Activated T-helper 2 cell treated with anti-CD3 and anti-CD28 coated beads, Interferon-gamma antibody, Interleukin-2, Interleukin-4, amounts not matched to agents 10 μg/mL and 5 μg/mL and 100 μg/mL, durations not matched to agents 14 hours and 24 hours and 36 hours (primary cell): ENCODE data around the gene IRF4. TPM values are rescaled to one million over a fixed set of nuclear protein-coding genes. Genes with fewer than 3 reads are reported as not detected.

ENCODE experiments used
- DNase-seq: peaks from one replicate; pipeline ENCODE4 v3.0.0; 2021; ENCODE audit warnings: low spot score
- H3K27ac Mint-ChIP-seq: one replicate; pipeline ENCODE4 v1.8.0; 2021; ENCODE audit warnings: mixed read lengths
- H3K27me3 Mint-ChIP-seq: one replicate; pipeline ENCODE4 v1.8.0; 2021; ENCODE audit warnings: low read depth, mixed read lengths
- H3K36me3 Mint-ChIP-seq: one replicate; pipeline ENCODE4 v1.8.0; 2021; ENCODE audit warnings: low read depth, mixed read lengths
- H3K4me1 Mint-ChIP-seq: one replicate; pipeline ENCODE4 v1.8.0; 2021; ENCODE audit warnings: low read depth, mixed read lengths
- H3K4me3 Mint-ChIP-seq: one replicate; pipeline ENCODE4 v1.8.0; 2021; ENCODE audit warnings: low read depth, mild to moderate bottlenecking, moderate library complexity, mixed read lengths
- H3K9me3 Mint-ChIP-seq: one replicate; pipeline ENCODE4 v1.8.0; 2021; ENCODE audit warnings: mixed read lengths
- intact Hi-C: fragments of 100-400 bp; cut with micrococcal nuclease; formaldehyde crosslinking; loops from one replicate; pipeline ENCODE4 v1.15.1; 2023
- total RNA-seq: library from RNA; stranded (reverse); gene quantifications from 2 replicates; pipeline ENCODE4 v1.2.3, GENCODE V29; 2022

IRF4 gene
- total RNA-seq, 1 donor from 2014 or later = 1,062 TPM

DNA sequence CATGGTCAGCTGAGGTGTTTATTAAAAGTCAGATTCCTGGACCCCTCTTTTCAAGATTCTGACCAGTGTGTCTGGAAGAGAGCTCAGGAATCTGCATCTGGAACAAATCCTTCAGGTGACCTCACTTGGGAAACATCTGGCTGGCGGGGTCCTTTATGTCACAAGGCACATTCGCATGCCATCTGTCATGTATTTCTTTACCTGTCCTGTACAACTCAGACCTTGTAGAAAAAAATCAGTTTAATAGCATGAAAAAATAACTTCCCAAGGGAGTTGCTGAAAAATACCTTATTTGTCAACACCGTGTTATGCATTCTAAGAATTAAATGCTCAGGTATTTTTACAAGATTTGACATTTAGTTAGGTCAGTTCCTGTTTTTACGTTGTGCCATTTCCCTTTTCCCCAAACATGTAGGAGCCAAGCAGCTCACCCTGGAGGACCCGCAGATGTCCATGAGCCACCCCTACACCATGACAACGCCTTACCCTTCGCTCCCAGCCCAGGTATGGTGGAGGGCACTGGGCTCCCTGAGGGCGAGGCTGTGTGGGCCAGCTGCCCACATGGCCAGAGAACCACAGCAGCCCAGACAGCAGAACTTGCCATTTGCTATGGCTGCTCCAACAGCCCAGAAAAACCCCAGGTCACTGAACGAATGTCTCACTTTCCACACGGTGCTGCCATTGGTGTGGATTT is 4.0 kb downstream of the IRF4 start:
- Mint-ChIP-seq H3K36me3 (peaks cover 88% of the 10 kb centered on the region), H3K4me1 (peaks cover 48% of the 10 kb centered on the region), H3K27ac (peak overlapping the region; percentile 92), H3K4me3 (peak overlapping the region; percentile 93), H3K27me3 (no peaks in the 10 kb centered on the region), H3K9me3 (no peaks in the 10 kb centered on the region)
- DNase-seq = no peak
- intact Hi-C loops = no loop called here

DNA sequence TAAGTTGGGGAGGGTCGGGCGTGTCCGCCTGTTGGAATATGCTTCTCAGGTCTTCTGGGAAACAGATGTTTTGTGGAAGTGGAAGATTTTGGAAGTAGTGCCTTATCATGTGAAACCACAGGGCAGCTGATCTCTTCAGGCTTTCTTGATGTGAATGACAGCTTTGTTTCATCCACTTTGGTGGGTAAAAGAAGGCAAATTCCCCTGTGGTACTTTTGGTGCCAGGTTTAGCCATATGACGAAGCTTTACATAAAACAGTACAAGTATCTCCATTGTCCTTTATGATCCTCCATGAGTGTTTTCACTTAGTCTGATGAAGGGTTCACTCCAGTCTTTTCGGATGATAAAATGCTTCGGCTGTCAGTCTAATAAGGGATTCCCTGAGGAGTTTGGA is 4.6 kb downstream of the IRF4 start:
- H3K4me3 Mint-ChIP-seq = peak overlapping the region; percentile 93
- H3K9me3 Mint-ChIP-seq = no peaks in the 10 kb centered on the region
- DNase-seq = no peak
- peaks cover 91% of the 10 kb centered on the region for H3K36me3 Mint-ChIP-seq
- H3K27ac Mint-ChIP-seq = peak overlapping the region; percentile 92
- peaks cover 51% of the 10 kb centered on the region for H3K4me1 Mint-ChIP-seq
- no peaks in the 10 kb centered on the region for H3K27me3 Mint-ChIP-seq
- intact Hi-C loops = no loop called here

DNA sequence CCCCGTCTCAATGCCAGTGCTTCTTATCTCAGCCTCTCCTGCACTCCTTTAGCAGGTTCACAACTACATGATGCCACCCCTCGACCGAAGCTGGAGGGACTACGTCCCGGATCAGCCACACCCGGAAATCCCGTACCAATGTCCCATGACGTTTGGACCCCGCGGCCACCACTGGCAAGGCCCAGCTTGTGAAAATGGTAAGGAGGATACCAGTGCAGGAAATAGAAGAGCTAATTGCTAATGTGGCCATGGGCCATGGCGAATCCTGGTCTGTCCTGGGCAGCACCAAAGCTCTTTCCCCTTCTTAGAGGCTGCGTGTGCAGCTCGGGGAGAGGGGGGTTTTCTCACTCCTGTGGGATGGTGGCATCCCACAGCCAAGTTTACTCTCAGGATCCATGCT is 5.5 kb downstream of the IRF4 start:
- Mint-ChIP-seq H3K4me1 (peaks cover 60% of the 10 kb centered on the region), H3K9me3 (no peaks in the 10 kb centered on the region), H3K27me3 (no peaks in the 10 kb centered on the region), H3K4me3 (peak overlapping the region; percentile 79), H3K36me3 (peaks cover 93% of the 10 kb centered on the region), H3K27ac (peak overlapping the region; percentile 75)
- intact Hi-C loops = no loop called here
- DNase-seq = no peak

DNA sequence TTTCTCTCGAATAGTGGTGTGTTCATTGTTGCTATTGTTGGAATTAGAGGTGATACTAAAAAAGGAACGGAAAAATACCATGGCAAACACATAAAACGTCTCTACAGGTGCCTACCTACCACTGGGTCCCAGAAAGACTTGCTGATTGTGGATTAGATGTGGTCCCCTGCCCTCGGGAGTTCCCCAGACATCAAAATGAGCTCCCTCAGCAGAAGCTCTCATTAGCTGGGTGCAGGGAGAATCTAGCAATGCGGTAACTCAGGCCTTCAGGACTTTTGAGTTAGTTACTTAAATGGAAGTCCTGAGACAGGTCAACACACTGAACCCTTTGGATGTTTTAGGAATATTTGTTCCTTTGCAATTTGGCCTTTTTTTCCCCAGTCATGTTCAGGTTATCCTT is 6.1 kb downstream of the IRF4 start:
- H3K9me3 Mint-ChIP-seq = no peaks in the 10 kb centered on the region
- H3K4me3 Mint-ChIP-seq = peak overlapping the region; percentile 79
- intact Hi-C loops = loop anchor here (2.0 kb wide), 1 partner anchor 105 kb away; the partner anchor contains the start of gene DUSP22
- no peak for DNase-seq
- no peaks in the 10 kb centered on the region for H3K27me3 Mint-ChIP-seq
- H3K4me1 Mint-ChIP-seq = peaks cover 66% of the 10 kb centered on the region
- H3K27ac Mint-ChIP-seq = peak overlapping the region; percentile 75
- peaks cover 93% of the 10 kb centered on the region for H3K36me3 Mint-ChIP-seq

DNA sequence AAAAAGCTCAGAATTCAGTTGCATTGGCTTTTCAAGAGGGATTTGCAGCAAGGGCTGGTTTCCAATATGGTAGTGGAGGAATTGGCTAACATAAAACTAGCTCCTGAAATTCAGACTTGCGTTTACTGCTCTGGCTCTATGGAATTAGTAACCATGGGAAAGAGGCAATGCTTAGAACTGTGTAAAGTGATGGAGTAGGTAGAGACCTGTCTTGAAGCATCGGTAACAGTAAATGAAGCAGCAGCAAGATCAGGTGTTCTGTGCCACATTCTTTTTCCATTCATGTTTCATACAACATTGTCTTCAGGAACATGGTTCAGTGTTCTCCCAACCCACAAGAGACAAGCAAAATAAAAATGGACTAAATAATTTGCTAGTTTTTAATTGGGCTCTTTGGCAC is 6.5 kb downstream of the IRF4 start:
- H3K27me3 Mint-ChIP-seq = no peaks in the 10 kb centered on the region
- DNase-seq = no peak
- H3K9me3 Mint-ChIP-seq = no peaks in the 10 kb centered on the region
- H3K4me3 Mint-ChIP-seq = peak overlapping the region; percentile 79
- H3K27ac Mint-ChIP-seq = peak overlapping the region; percentile 75
- H3K4me1 Mint-ChIP-seq = peaks cover 71% of the 10 kb centered on the region
- intact Hi-C loops = loop anchor here (2.0 kb wide), 1 partner anchor 105 kb away; the partner anchor contains the start of gene DUSP22
- peaks cover 93% of the 10 kb centered on the region for H3K36me3 Mint-ChIP-seq

DNA sequence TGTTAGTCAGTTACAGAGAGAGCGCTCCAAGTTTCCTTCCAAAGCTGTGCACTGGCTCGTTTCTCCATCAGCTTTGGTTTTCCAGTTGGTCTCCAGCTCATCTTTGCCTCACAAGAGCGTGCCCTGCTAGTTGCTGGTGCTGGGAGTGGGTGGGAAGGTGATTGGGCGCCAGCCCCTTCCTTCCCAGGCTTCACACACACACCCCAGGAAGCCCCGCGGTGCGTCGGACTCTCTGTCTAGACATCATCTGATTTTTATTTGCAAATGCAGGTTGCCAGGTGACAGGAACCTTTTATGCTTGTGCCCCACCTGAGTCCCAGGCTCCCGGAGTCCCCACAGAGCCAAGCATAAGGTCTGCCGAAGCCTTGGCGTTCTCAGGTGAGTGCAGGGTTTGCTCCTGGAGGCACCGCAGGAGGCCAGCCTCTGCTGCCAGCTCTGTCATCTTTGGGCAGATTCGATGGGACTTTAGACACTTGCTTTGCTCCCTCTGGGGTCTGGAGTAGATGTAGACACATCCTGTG is 7.1 kb downstream of the IRF4 start:
- peaks cover 76% of the 10 kb centered on the region for H3K4me1 Mint-ChIP-seq
- no peak for DNase-seq
- H3K27me3 Mint-ChIP-seq = no peaks in the 10 kb centered on the region
- H3K36me3 Mint-ChIP-seq = peaks cover 95% of the 10 kb centered on the region
- intact Hi-C loops = loop anchor here (2.0 kb wide), 1 partner anchor 106 kb away; the partner anchor contains the start of gene DUSP22
- peak overlapping the region; percentile 79 for H3K4me3 Mint-ChIP-seq
- no peaks in the 10 kb centered on the region for H3K9me3 Mint-ChIP-seq
- H3K27ac Mint-ChIP-seq = peak overlapping the region; percentile 75

DNA sequence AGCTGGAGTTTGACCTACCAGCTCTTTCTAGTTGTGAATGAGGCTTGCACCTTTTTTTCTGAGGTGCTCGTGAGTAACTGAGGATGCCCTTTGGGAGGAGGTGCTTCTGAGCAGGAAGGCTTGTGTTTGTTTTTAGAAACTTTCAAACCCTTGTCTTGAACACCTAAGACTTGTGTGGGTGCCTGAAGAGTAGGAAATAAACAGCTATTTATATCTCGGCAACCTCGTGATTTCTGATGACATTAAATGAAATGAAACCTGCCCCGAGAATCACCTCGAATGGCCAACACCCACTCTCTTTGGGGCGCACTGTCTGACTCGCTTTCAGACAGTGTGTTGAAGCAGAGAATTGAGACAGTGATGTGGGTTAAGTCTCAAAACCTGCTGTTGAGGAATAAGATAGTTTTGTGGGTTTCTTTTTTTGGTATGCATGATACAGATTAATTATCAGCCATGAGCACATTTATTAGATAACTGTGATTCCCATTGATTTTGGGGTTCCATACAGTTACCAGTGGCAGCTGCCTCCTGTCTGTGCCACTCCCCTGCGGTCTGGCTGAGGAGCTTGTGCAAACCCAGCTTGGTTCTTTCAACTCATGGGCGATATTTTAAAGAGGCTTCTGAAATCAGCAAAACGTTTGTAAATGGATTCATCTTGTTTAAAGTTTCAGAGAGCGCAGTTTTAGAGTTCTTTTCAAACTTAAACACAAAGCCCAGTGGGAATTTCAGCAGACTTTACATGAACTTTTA is 8.4 kb downstream of the IRF4 start:
- H3K36me3 Mint-ChIP-seq = peaks cover 95% of the 10 kb centered on the region
- H3K4me1 Mint-ChIP-seq = peaks cover 86% of the 10 kb centered on the region
- H3K4me3 Mint-ChIP-seq = peak overlapping the region; percentile 72
- DNase-seq = peak; percentile 57
- peak overlapping the region; percentile 78 for H3K27ac Mint-ChIP-seq
- intact Hi-C loops = loop anchor here (2.0 to 5.0 kb wide), 3 partner anchors 47 to 312 kb away; partner anchors contain the start of gene DUSP22
- no peaks in the 10 kb centered on the region for H3K9me3 Mint-ChIP-seq
- no peaks in the 10 kb centered on the region for H3K27me3 Mint-ChIP-seq

DNA sequence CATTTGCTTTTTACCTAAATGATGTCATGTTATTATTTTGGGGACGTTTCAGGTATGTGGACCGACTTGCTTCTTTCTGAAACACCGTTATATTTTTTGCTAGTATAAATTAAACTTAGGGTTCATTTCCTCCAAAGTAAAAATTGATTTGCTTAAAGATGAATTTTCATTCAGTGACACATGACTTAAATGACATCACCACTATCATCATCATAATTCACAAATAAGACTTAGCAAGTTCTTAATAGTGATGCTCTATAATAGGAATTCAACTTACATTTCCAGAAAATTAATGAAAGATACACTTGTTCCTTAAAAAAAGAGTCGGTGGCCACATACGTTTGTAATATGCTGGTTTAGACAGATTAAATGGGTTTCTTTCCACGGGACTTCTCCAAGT is 9.3 kb downstream of the IRF4 start:
- H3K9me3 Mint-ChIP-seq = no peaks in the 10 kb centered on the region
- peak overlapping the region; percentile 76 for H3K4me3 Mint-ChIP-seq
- H3K27ac Mint-ChIP-seq = peak overlapping the region; percentile 93
- H3K36me3 Mint-ChIP-seq = peaks cover 95% of the 10 kb centered on the region
- no peak for DNase-seq
- intact Hi-C loops = loop anchor here (5.0 kb wide), 2 partner anchors 46 to 311 kb away; no protein-coding TSS in a partner anchor
- H3K4me1 Mint-ChIP-seq = peaks cover 87% of the 10 kb centered on the region
- no peaks in the 10 kb centered on the region for H3K27me3 Mint-ChIP-seq

DNA sequence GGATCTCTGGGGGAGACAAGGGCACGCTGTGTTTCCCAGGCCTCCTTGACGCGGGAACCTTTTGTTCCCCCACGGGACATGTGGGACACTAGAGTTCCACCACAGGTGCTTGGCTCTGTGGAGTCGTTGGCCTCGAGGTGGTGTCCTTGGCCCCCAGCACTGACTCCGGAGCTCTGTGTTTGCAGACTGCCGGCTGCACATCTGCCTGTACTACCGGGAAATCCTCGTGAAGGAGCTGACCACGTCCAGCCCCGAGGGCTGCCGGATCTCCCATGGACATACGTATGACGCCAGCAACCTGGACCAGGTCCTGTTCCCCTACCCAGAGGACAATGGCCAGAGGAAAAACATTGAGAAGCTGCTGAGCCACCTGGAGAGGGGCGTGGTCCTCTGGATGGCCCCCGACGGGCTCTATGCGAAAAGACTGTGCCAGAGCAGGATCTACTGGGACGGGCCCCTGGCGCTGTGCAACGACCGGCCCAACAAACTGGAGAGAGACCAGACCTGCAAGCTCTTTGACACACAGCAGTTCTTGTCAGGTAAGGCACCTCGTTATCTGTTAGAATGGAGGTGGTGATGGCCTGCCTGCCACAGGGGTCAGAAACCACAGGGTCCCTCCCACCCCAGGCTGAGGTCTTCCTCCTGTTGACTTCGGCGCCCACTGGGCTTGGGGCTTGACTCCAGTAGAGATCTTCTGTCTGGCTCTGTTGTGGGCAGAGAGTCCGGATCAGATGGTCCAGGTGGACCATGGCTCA is 9.9 kb downstream of the IRF4 start:
- H3K27ac Mint-ChIP-seq = peak overlapping the region; percentile 93
- peaks cover 85% of the 10 kb centered on the region for H3K4me1 Mint-ChIP-seq
- H3K36me3 Mint-ChIP-seq = peaks cover 95% of the 10 kb centered on the region
- H3K27me3 Mint-ChIP-seq = no peaks in the 10 kb centered on the region
- intact Hi-C loops = loop anchor here (5.0 kb wide), 2 partner anchors 46 to 311 kb away; no protein-coding TSS in a partner anchor
- no peak for DNase-seq
- H3K4me3 Mint-ChIP-seq = peak overlapping the region; percentile 76
- no peaks in the 10 kb centered on the region for H3K9me3 Mint-ChIP-seq

DNA sequence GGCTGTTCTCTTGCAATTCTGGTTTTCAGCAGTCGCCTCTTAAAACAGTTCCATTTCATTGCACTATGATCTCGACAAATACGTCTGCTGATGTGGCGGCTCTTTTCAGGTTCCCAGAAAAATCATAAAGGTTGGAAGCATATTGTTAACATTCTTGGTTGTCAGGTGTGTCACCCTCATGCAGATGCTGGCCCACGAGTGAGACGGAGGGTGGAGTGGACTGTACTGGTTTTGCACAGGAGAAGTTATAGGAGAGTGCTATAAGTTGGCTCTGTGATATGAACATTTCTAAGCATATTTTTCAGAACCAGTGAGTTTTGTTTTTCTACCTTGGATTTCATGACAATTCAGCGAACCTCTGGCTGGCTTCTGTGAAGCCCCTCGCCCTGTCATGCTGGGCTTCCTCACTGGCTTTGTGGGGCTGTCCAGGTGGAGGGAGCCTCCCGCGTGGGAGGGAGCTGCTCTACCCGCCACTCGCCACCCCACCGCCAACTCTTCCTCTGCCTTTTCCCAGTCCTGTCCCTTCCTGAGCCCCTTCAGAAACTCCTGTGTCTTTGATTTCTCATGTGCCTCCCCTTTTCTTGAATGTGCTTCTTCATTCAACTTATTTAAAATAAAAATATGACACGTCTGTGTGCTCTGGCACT is 10.6 kb downstream of the IRF4 start:
- Mint-ChIP-seq H3K36me3 (peaks cover 99% of the 10 kb centered on the region), H3K9me3 (no peaks in the 10 kb centered on the region), H3K4me3 (peak overlapping the region; percentile 76), H3K4me1 (peaks cover 86% of the 10 kb centered on the region), H3K27ac (peak overlapping the region; percentile 93), H3K27me3 (no peaks in the 10 kb centered on the region)
- no peak for DNase-seq
- intact Hi-C loops = loop anchor here (2.0 to 5.0 kb wide), 3 partner anchors 45 to 310 kb away; no protein-coding TSS in a partner anchor

DNA sequence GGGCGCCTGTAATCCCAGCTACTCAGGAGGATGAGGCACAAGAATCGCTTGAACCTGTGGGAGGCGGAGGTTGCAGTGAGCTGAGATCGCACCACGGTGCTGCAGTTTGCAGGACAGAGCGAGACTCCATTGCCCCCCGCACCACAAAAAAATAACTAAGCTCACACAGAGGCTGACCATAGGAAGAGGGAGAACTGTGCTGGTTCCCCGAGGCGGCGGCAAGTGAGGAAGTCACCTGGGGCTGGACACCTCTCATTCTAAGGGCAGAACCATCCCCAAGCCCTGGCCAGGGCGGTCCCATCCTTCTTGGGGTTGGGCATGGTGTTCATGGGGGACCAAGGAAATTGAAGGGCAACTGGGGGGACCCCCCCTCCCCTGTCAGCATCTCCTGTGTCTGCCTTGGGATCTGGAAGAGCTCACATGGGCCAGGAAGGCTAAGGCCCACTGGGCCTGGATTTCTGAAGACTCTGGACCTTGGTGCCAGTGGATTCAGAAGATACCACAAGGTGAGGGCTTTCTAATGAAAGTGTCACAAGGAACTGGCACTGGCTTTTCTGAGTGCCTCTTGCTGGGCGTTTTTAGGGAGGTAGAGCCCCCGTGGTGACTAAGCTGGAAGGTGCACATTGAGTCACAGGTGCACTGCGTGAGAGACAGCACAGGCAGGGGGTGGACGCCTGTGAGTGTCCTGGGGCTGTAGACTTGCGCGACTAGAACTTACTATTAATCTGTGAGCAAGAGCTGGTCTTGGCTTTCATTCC is 11.5 kb downstream of the IRF4 start:
- Mint-ChIP-seq H3K4me1 (peaks cover 85% of the 10 kb centered on the region), H3K9me3 (no peaks in the 10 kb centered on the region), H3K27me3 (no peaks in the 10 kb centered on the region), H3K36me3 (peaks cover 99% of the 10 kb centered on the region), H3K27ac (peak overlapping the region; percentile 93), H3K4me3 (peak overlapping the region; percentile 76)
- no peak for DNase-seq
- intact Hi-C loops = loop anchor here (1.0 to 5.0 kb wide), 7 partner anchors 14 to 309 kb away; no protein-coding TSS in a partner anchor
